ENCODE results near the gene DNM3. TPM values are rescaled to one million over a fixed set of nuclear protein-coding genes. Genes with fewer than 3 reads are reported as not detected.

Gene DNM3
- total and polyA plus RNA-seq, 10 of the 15 experiments (the other 5 are each of a cell fraction or from before 2014, with no cell fraction given), result 0.03 to 1.5 (median 0.08) TPM; not detected in 3

GRCh38 chr1:172112576-172112975, 271.3 kb downstream of the DNM3 start:
- Histone ChIP-seq H3K9me3 (replicated peaks; ENCODE audit: control insufficient read depth, insufficient read depth, low read length) (no peaks in the 10 kb centered on the region), H3K27me3 (replicated peaks in 1 of 2; ENCODE audit: control insufficient read depth in 2 of 2, insufficient read depth in 2 of 2, low read length in 1 of 2) (no peaks in the 10 kb centered on the region), H3K36me3 (ENCODE audit: control insufficient read depth in 2 of 2, insufficient read depth in 2 of 2, low read length in 1 of 2) (no peaks in the 10 kb centered on the region), H3K4me3 (no peak overlapping the region), H3K9ac (ENCODE audit: control insufficient read depth, insufficient read depth, low read length) (no peak overlapping the region), H3K4me1 (ENCODE audit: control insufficient read depth, insufficient read depth, low read length) (no peaks in the 10 kb centered on the region), H4K20me1 (ENCODE audit: control insufficient read depth, insufficient read depth) (no peaks in the 10 kb centered on the region), H2AFZ (ENCODE audit: control insufficient read depth, low read depth, low read length) (no peak overlapping the region), H3K4me2 (ENCODE audit: control insufficient read depth, insufficient read depth) (no peak overlapping the region), H3K79me2 (ENCODE audit: control insufficient read depth, insufficient read depth, low read length) (no peaks in the 10 kb centered on the region), H3K27ac (ENCODE audit: control insufficient read depth, insufficient read depth) (no peak overlapping the region)
- ATAC-seq, result no peak
- ChIA-PET SMC1A (ENCODE audit: uncharacterized antibody, unreplicated experiment) (interaction anchor here (0.7 to 1.5 kb wide), 5 partner anchors 11 to 1242 kb away, joined by 3 to 4 read pairs (median 3); no protein-coding TSS in a partner anchor), RAD21 (ENCODE audit: unreplicated experiment) (no interaction called here), CTCF (interaction anchor here (1.5 to 1.6 kb wide), 2 partner anchors 14 to 110 kb away, joined by 5 to 6 read pairs; no protein-coding TSS in a partner anchor), POLR2A (no interaction called here)
- no peak for FAIRE-seq
- in situ Hi-C loops (cut with MboI), result no loop called here
- intact Hi-C loops (cut with micrococcal nuclease; ENCODE audit: unreplicated experiment), result no loop called here
- BruUV-seq (replicated peaks), result no TSS peak
- no peak for TF ChIP-seq ZNF384 (IDR thresholded peaks at IDR 0.05; ENCODE audit: borderline replicate concordance, low read depth, low read length)
- TF ChIP-seq WRNIP1 (IDR thresholded peaks at IDR 0.05; ENCODE audit: borderline replicate concordance, low read depth, low read length), result no peak
- TF ChIP-seq, protein P1, sequence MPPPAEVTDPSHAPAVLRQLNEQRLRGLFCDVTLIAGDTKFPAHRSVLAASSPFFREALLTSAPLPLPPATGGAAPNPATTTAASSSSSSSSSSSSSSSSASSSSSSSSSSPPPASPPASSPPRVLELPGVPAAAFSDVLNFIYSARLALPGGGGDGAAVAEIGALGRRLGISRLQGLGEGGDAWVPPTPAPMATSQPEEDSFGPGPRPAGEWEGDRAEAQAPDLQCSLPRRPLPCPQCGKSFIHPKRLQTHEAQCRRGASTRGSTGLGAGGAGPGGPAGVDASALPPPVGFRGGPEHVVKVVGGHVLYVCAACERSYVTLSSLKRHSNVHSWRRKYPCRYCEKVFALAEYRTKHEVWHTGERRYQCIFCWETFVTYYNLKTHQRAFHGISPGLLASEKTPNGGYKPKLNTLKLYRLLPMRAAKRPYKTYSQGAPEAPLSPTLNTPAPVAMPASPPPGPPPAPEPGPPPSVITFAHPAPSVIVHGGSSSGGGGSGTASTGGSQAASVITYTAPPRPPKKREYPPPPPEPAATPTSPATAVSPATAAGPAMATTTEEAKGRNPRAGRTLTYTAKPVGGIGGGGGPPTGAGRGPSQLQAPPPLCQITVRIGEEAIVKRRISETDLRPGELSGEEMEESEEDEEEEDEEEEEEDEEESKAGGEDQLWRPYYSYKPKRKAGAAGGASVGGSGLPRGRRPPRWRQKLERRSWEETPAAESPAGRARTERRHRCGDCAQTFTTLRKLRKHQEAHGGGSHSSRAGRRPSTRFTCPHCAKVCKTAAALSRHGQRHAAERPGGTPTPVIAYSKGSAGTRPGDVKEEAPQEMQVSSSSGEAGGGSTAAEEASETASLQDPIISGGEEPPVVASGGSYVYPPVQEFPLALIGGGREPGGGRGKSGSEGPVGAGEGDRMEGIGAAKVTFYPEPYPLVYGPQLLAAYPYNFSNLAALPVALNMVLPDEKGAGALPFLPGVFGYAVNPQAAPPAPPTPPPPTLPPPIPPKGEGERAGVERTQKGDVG (CRISPR knock-in tag; IDR thresholded peaks at IDR 0.05), result no peak
- no peak for TF ChIP-seq BCL3 (IDR thresholded peaks at IDR 0.05; ENCODE audit: borderline replicate concordance, insufficient read depth, low read depth, low read length, poor library complexity, severe bottlenecking)
- TF ChIP-seq ZNF687 (IDR thresholded peaks at IDR 0.05), result no peak
- no peak for TF ChIP-seq ZSCAN29 (IDR thresholded peaks at IDR 0.05)
- WGBS (ENCODE audit: insufficient coverage, insufficient replicate concordance, low lambda C conversion rate, missing lambda C conversion rate), result 93% methylated on average over 1 of the region's 1 CpG
- DNase-seq (ENCODE audit: low read depth, low spot score), result no peak

All from GM12878 (cell line).